Measurements from ENCODE around the gene DZIP1L. TPM values are rescaled to one million over a fixed set of nuclear protein-coding genes. Genes with fewer than 3 reads are reported as not detected.

Gene DZIP1L
- total RNA-seq, 2 experiments from 2014 or later, result not detected

DNA sequence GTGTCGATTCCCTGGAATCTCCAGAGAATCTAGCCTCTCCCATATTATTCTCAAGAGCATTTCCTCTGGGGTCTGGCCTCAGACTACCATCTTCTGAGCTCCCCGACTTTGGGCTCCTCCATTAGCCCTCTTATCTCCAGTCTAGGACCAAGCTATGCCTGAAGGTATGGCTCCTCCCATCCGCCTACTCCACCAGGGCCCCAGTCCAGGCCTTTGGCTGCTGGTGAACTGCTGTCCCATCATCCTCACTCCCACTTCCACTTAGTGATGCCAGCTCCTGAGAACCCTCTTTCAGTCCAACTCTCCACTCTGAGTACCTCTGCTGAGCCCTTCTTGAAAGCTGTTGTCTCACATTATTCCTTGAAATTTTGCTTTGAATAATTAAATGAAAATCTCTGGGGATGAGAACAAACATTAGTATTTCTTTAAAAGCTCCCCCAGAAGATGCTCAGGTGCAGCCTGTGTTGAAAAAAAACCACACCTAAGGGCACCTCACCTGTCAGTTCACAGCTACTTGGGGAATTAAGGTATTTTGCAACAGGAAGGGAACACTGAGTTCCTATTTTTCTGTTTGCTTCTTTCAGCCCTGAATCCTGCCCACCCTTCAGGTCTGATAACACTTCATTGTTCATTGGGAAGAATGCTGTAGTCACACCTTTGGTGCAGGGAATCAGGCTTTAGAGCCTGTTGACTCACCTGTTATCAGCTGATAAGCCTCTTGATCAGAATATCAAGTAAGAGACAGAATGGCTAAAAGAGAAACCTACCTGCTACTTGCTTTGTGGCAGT, 95.9 kb downstream of the DZIP1L start:
- no peak for DNase-seq
- Mint-ChIP-seq H3K27me3 (ENCODE audit: low read depth) (no peaks in the 10 kb centered on the region), H3K4me3 (no peak overlapping the region), H3K9me3 (no peaks in the 10 kb centered on the region), H3K36me3 (ENCODE audit: low read depth) (no peaks in the 10 kb centered on the region), H3K27ac (no peak overlapping the region), H3K4me1 (ENCODE audit: low read depth) (no peaks in the 10 kb centered on the region)
- CTCF ChIA-PET, result no interaction called here
- intact Hi-C loops (cut with micrococcal nuclease), result no loop called here

GRCh38 chr3:138016065-138016464, 99.3 kb downstream of the DZIP1L start:
- Mint-ChIP-seq H3K9me3 (no peaks in the 10 kb centered on the region), H3K4me1 (ENCODE audit: low read depth) (no peaks in the 10 kb centered on the region), H3K4me3 (no peak overlapping the region), H3K27ac (no peak overlapping the region), H3K36me3 (ENCODE audit: low read depth) (no peaks in the 10 kb centered on the region), H3K27me3 (ENCODE audit: low read depth) (peaks cover 2% of the 10 kb centered on the region)
- intact Hi-C loops (cut with micrococcal nuclease), result no loop called here
- no peak for DNase-seq
- CTCF ChIA-PET, result interaction anchor here (1.3 kb wide), 1 partner anchor 45 kb away, joined by 3 read pairs; no protein-coding TSS in a partner anchor

DNA sequence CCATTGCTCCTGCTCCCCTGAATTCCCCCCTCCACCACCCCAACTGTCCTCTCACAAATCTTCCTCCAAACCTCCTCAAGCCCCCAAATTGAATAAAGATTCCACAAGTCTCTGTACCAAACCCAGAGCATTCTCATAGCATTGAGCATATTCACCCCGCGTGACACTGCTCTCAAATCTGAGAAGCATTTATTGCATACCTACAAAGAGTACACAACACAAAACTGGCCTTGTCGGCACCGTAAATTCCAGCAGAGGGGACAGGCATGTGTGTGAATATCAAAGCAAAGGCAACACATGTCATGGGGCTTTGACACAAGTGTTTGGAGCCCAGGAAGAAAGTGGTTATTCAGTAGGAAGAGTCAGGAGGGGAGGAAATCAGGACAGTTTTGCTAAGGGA, 102.9 kb downstream of the DZIP1L start:
- H3K36me3 Mint-ChIP-seq (ENCODE audit: low read depth), result no peaks in the 10 kb centered on the region
- H3K4me1 Mint-ChIP-seq (ENCODE audit: low read depth), result no peaks in the 10 kb centered on the region
- no peak for DNase-seq
- no peak overlapping the region for H3K4me3 Mint-ChIP-seq
- CTCF ChIA-PET, result interaction anchor here (1.2 kb wide), 1 partner anchor 18 kb away, joined by 3 read pairs; no protein-coding TSS in a partner anchor
- intact Hi-C loops (cut with micrococcal nuclease), result no loop called here
- no peaks in the 10 kb centered on the region for H3K9me3 Mint-ChIP-seq
- no peak overlapping the region for H3K27ac Mint-ChIP-seq
- peaks cover 2% of the 10 kb centered on the region for H3K27me3 Mint-ChIP-seq (ENCODE audit: low read depth)

Other genes starting within 250 kb of the DZIP1L start
- gene CLDN18, start 105.4 kb downstream of the DZIP1L start, total RNA-seq, result not detected
- not detected for gene A4GNT, start 16.8 kb upstream of the DZIP1L start, total RNA-seq
- gene DBR1, start 59.3 kb upstream of the DZIP1L start, total RNA-seq, result 10 to 100 TPM; 20.0 to 22.3 TPM
- gene ARMC8, start 71.7 kb upstream of the DZIP1L start, total RNA-seq, result 10 to 100 TPM; 38.2 to 42.7 TPM
- 1 to 10 TPM; 2.0 to 2.4 TPM for gene NME9, start 214.2 kb upstream of the DZIP1L start, total RNA-seq
- under 1 TPM; 0.52 to 0.62 TPM for gene MRAS, start 233.0 kb upstream of the DZIP1L start, total RNA-seq

Data from activated naive CD4-positive, alpha-beta T cell treated with anti-CD3 and anti-CD28 coated beads for 36 hours (primary cell).